GM23248 (cell line): Measurements from ENCODE around the gene OLFML1.

ENCODE experiments used
- EZH2 ChIP-seq: fragments of 200-600 bp; sonication (generic); IDR thresholded peaks from 2 replicates; pipeline ENCODE4 v1.6.1; 2018; ENCODE audit warnings: antibody characterized with exemption, mild to moderate bottlenecking; ENCODE audit not compliant: insufficient read depth, poor library complexity, severe bottlenecking
- EZH2phosphoT487 ChIP-seq: fragments of 200-600 bp; sonication (generic); IDR thresholded peaks from 2 replicates; pipeline ENCODE4 v1.6.1; 2018; ENCODE audit warnings: antibody characterized with exemption, moderate library complexity, mild to moderate bottlenecking, low read depth; ENCODE audit not compliant: insufficient read depth

- TF ChIP-seq EZH2 (no peak), EZH2phosphoT487 (no peak)
Measured at GRCh38 chr11:7457211-7457610, 28.1 kb upstream of the OLFML1 start.
